Ishikawa (cell line): ENCODE results near the gene NBEAL2.

Experiments used
- CEBPB ChIP-seq: IDR thresholded peaks from 2 replicates; pipeline ENCODE4 v1.6.1; 2012
- CREB1 ChIP-seq: IDR thresholded peaks from 2 replicates; pipeline ENCODE4 v1.6.1; 2012; ENCODE audit warnings: low read depth
- EGR1 ChIP-seq: IDR thresholded peaks from 2 replicates; pipeline ENCODE4 v1.6.1; 2012
- EP300 ChIP-seq: IDR thresholded peaks from 2 replicates; pipeline ENCODE4 v1.6.1; 2012; ENCODE audit warnings: borderline replicate concordance
- FOXM1 ChIP-seq: IDR thresholded peaks from 2 replicates; pipeline ENCODE4 v1.6.1; 2012; ENCODE audit warnings: low read depth, borderline replicate concordance
- NFIC ChIP-seq: IDR thresholded peaks from 2 replicates; pipeline ENCODE4 v1.6.1; 2012
- RAD21 ChIP-seq: IDR thresholded peaks from 2 replicates; pipeline ENCODE4 v1.6.1; 2012; ENCODE audit warnings: low read depth
- REST ChIP-seq: IDR thresholded peaks from 2 replicates; pipeline ENCODE4 v1.6.1; 2012; ENCODE audit warnings: low read depth, mild to moderate bottlenecking
- TAF1 ChIP-seq: IDR thresholded peaks from 2 replicates; pipeline ENCODE4 v1.6.1; 2012; ENCODE audit warnings: low read depth, mild to moderate bottlenecking
- TCF12 ChIP-seq: IDR thresholded peaks from 2 replicates; pipeline ENCODE4 v1.6.1; 2012; ENCODE audit warnings: low read depth
- TEAD4 ChIP-seq: IDR thresholded peaks from 2 replicates; pipeline ENCODE4 v1.6.1; 2012
- YY1 ChIP-seq: IDR thresholded peaks from 2 replicates; pipeline ENCODE4 v1.6.1; 2012; ENCODE audit warnings: low read depth
- ZBTB7A ChIP-seq: IDR thresholded peaks from 2 replicates; pipeline ENCODE4 v1.6.1; 2012; ENCODE audit warnings: low read depth
- TF ChIP-seq, protein P1 (sequence below): IDR thresholded peaks from 2 replicates; pipeline ENCODE4 v1.6.1; 2012
- TF ChIP-seq, protein P2 (sequence below): IDR thresholded peaks from 2 replicates; pipeline ENCODE4 v1.6.1; 2012

NBEAL2 gene

GRCh38 chr3:46974421-46975171 lies 4.9 kb upstream of the NBEAL2 start:
- TF ChIP-seq, protein P1, sequence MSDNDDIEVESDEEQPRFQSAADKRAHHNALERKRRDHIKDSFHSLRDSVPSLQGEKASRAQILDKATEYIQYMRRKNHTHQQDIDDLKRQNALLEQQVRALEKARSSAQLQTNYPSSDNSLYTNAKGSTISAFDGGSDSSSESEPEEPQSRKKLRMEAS = no peak
- TF ChIP-seq EP300 (no peak), FOXM1 (no peak), REST (no peak), TEAD4 (no peak), CREB1 (no peak), ZBTB7A (no peak), EGR1 (no peak), NFIC (no peak), YY1 (no peak), TCF12 (no peak), RAD21 (no peak), CEBPB (no peak), TAF1 (no peak)
- TF ChIP-seq, protein P2, sequence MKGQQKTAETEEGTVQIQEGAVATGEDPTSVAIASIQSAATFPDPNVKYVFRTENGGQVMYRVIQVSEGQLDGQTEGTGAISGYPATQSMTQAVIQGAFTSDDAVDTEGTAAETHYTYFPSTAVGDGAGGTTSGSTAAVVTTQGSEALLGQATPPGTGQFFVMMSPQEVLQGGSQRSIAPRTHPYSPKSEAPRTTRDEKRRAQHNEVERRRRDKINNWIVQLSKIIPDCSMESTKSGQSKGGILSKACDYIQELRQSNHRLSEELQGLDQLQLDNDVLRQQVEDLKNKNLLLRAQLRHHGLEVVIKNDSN = no peak

GRCh38 chr3:46976326-46977190 lies 2.9 kb upstream of the NBEAL2 start, which contains the start of gene CCDC12:
Gene CCDC12 (minus strand): TSS chr3:46976745. CDS start chr3:46976732, 13 bp downstream.
- TF ChIP-seq FOXM1 (no peak), TAF1 (peak; percentile 84), EGR1 (no peak), CEBPB (no peak), NFIC (no peak; the same call in 1 of the 2 replicates), EP300 (no peak), RAD21 (no peak), REST (no peak), TEAD4 (peak; percentile 89), YY1 (peak; percentile 94), TCF12 (no peak; the same call in 1 of the 2 replicates), CREB1 (no peak)
- TF ChIP-seq, protein P1 = peak; percentile 52
- TF ChIP-seq, protein P2 = no peak

GRCh38 chr3:46977811-46978195 lies 1.7 kb upstream of the NBEAL2 start:
- TF ChIP-seq, protein P2 = no peak
- no peak for TF ChIP-seq NFIC
- TF ChIP-seq RAD21 = no peak
- no peak for TF ChIP-seq ZBTB7A
- no peak for TF ChIP-seq CEBPB
- TF ChIP-seq CREB1 = no peak

DNA sequence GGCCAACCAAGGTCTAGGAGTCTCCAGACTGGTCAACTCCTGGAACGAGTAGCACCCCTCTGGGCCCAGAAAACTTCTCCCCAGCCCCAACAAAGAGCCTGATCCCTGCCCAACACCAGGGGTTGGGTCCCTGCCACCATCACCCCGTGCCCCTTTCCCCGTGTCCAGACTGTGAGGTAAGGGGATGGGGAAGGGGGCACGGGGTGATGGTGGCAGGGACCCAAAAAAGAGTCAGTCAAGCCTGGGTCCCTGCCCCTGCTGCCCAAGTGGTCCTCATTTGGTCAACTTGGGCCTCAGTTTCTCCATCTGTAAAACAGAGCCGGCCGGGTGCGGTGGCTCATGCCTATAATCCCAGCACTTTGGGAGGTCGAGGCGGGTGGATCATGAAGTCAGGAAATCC lies 1.1 kb upstream of the NBEAL2 start:
- no peak for TF ChIP-seq REST
- TF ChIP-seq NFIC = no peak
- no peak for TF ChIP-seq EP300
- no peak for TF ChIP-seq RAD21
- TF ChIP-seq FOXM1 = no peak
